ENCODE data around the gene ZFP82.

ZFP82 gene

DNA sequence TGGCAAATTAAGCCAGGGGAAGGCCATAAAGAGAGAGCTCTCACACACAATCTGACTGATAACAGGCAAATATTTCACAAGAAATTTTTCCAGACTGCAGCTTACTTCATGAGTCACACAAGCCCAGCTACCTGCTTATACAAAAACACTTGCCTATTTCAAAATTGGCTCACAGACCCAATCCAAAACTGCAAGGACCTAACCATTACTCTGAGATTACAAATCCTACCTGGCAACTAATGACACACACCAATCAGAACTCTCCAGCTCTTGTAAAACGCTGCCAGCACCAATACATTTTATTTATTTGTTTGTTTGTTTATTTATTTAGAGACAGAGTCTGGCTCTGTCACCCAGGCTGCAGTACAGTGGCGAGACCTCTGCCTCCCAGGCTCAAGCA, 18.1 kb upstream of the ZFP82 start:
- peaks cover 6% of the 10 kb centered on the region for H3K9me3 ChIP-seq (ENCODE audit: control insufficient read depth, insufficient read depth, low read depth, low read length)
- H3K4me3 ChIP-seq (ENCODE audit: low read depth, low read length), result no peak overlapping the region
- H3K4me1 ChIP-seq (ENCODE audit: control insufficient read depth, insufficient read depth, low read length), result no peaks in the 10 kb centered on the region
- TF ChIP-seq ZNF473 (tag by site-specific recombination; IDR thresholded peaks at IDR 0.05) (no peak), GLIS1 (tag by site-specific recombination; IDR thresholded peaks at IDR 0.05) (no peak), SALL2 (tag by site-specific recombination; IDR thresholded peaks at IDR 0.05; ENCODE audit: borderline replicate concordance) (no peak), YY2 (tag by site-specific recombination; IDR thresholded peaks at IDR 0.05) (no peak), ZNF433 (tag by site-specific recombination; IDR thresholded peaks at IDR 0.05; ENCODE audit: low read depth) (no peak), ZFP3 (tag by site-specific recombination; IDR thresholded peaks at IDR 0.05; ENCODE audit: low read depth) (no peak), ZNF654 (tag by site-specific recombination; IDR thresholded peaks at IDR 0.05; ENCODE audit: low read depth) (no peak), ZNF416 (tag by site-specific recombination; IDR thresholded peaks at IDR 0.05) (no peak), ZBTB48 (tag by site-specific recombination; IDR thresholded peaks at IDR 0.05) (no peak), ZBTB20 (tag by site-specific recombination; IDR thresholded peaks at IDR 0.05) (no peak), ZBTB21 (tag by site-specific recombination; IDR thresholded peaks at IDR 0.05) (no peak), ZEB2 (tag by site-specific recombination; IDR thresholded peaks at IDR 0.05) (no peak), ZSCAN30 (tag by site-specific recombination; IDR thresholded peaks at IDR 0.05) (no peak), ZNF391 (tag by site-specific recombination; IDR thresholded peaks at IDR 0.05; ENCODE audit: borderline replicate concordance, low read depth) (no peak), SP3 (tag by site-specific recombination; IDR thresholded peaks at IDR 0.05) (no peak)
- TF ChIP-seq, protein P1, sequence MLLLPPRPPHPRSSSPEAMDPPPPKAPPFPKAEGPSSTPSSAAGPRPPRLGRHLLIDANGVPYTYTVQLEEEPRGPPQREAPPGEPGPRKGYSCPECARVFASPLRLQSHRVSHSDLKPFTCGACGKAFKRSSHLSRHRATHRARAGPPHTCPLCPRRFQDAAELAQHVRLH (tag by site-specific recombination; IDR thresholded peaks at IDR 0.05), result no peak
- TF ChIP-seq, protein P2, sequence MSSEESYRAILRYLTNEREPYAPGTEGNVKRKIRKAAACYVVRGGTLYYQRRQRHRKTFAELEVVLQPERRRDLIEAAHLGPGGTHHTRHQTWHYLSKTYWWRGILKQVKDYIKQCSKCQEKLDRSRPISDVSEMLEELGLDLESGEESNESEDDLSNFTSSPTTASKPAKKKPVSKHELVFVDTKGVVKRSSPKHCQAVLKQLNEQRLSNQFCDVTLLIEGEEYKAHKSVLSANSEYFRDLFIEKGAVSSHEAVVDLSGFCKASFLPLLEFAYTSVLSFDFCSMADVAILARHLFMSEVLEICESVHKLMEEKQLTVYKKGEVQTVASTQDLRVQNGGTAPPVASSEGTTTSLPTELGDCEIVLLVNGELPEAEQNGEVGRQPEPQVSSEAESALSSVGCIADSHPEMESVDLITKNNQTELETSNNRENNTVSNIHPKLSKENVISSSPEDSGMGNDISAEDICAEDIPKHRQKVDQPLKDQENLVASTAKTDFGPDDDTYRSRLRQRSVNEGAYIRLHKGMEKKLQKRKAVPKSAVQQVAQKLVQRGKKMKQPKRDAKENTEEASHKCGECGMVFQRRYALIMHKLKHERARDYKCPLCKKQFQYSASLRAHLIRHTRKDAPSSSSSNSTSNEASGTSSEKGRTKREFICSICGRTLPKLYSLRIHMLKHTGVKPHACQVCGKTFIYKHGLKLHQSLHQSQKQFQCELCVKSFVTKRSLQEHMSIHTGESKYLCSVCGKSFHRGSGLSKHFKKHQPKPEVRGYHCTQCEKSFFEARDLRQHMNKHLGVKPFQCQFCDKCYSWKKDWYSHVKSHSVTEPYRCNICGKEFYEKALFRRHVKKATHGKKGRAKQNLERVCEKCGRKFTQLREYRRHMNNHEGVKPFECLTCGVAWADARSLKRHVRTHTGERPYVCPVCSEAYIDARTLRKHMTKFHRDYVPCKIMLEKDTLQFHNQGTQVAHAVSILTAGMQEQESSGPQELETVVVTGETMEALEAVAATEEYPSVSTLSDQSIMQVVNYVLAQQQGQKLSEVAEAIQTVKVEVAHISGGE (tag by site-specific recombination; conservative IDR thresholded peaks at IDR 0.05; ENCODE audit: low read depth), result no peak
- CTCF ChIA-PET, result no interaction called here
- POLR2A ChIA-PET, result no interaction called here
- H3K36me3 ChIP-seq (ENCODE audit: control insufficient read depth in 2 of 2, insufficient read depth in 1 of 2, low read length in 2 of 2), result no peaks in the 10 kb centered on the region; a peak in 1 of 3 replicates
- H3K27ac ChIP-seq (ENCODE audit: extremely low read depth, low read depth, low read length), result no peak overlapping the region

DNA sequence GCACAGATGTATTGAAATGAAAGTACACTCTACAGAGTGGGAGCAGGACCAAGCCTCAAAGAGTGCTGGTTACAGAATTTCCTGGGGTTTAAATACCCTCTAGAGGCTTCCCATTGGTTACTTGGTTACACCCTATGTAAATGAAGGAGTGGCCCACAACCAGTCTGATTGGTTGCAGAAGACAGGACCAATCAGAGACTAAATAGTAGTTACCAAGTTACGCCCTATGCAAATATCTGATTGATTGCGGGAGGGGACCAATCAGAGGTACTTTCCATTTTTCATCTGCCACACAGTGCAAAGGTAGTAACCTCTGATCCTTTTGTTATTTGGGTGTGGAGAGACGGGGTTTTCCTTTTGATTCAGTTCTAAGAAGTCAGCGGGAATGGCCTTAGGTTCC, 5.5 kb upstream of the ZFP82 start:
- Histone ChIP-seq H3K36me3 (ENCODE audit: control insufficient read depth in 2 of 2, insufficient read depth in 1 of 2, low read length in 2 of 2) (no peaks in the 10 kb centered on the region), H3K4me3 (ENCODE audit: low read depth, low read length) (no peak overlapping the region), H3K4me1 (ENCODE audit: control insufficient read depth, insufficient read depth, low read length) (peaks cover 2% of the 10 kb centered on the region), H3K9me3 (ENCODE audit: control insufficient read depth, insufficient read depth, low read depth, low read length) (peaks cover 23% of the 10 kb centered on the region), H3K27ac (ENCODE audit: extremely low read depth, low read depth, low read length) (no peak overlapping the region)
- TF ChIP-seq, protein P3, sequence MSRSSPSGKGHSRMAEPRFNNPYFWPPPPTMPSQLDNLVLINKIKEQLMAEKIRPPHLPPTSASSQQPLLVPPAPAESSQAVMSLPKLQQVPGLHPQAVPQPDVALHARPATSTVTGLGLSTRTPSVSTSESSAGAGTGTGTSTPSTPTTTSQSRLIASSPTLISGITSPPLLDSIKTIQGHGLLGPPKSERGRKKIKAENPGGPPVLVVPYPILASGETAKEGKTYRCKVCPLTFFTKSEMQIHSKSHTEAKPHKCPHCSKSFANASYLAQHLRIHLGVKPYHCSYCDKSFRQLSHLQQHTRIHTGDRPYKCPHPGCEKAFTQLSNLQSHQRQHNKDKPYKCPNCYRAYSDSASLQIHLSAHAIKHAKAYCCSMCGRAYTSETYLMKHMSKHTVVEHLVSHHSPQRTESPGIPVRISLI (tag by site-specific recombination; IDR thresholded peaks at IDR 0.05), result no peak
- TF ChIP-seq ZNF600 (tag by site-specific recombination; IDR thresholded peaks at IDR 0.05), result no peak
- TF ChIP-seq ZNF214 (tag by site-specific recombination; IDR thresholded peaks at IDR 0.05; ENCODE audit: borderline replicate concordance), result no peak
- TF ChIP-seq ZNF391 (tag by site-specific recombination; IDR thresholded peaks at IDR 0.05; ENCODE audit: borderline replicate concordance, low read depth), result no peak
- TF ChIP-seq, protein P4, sequence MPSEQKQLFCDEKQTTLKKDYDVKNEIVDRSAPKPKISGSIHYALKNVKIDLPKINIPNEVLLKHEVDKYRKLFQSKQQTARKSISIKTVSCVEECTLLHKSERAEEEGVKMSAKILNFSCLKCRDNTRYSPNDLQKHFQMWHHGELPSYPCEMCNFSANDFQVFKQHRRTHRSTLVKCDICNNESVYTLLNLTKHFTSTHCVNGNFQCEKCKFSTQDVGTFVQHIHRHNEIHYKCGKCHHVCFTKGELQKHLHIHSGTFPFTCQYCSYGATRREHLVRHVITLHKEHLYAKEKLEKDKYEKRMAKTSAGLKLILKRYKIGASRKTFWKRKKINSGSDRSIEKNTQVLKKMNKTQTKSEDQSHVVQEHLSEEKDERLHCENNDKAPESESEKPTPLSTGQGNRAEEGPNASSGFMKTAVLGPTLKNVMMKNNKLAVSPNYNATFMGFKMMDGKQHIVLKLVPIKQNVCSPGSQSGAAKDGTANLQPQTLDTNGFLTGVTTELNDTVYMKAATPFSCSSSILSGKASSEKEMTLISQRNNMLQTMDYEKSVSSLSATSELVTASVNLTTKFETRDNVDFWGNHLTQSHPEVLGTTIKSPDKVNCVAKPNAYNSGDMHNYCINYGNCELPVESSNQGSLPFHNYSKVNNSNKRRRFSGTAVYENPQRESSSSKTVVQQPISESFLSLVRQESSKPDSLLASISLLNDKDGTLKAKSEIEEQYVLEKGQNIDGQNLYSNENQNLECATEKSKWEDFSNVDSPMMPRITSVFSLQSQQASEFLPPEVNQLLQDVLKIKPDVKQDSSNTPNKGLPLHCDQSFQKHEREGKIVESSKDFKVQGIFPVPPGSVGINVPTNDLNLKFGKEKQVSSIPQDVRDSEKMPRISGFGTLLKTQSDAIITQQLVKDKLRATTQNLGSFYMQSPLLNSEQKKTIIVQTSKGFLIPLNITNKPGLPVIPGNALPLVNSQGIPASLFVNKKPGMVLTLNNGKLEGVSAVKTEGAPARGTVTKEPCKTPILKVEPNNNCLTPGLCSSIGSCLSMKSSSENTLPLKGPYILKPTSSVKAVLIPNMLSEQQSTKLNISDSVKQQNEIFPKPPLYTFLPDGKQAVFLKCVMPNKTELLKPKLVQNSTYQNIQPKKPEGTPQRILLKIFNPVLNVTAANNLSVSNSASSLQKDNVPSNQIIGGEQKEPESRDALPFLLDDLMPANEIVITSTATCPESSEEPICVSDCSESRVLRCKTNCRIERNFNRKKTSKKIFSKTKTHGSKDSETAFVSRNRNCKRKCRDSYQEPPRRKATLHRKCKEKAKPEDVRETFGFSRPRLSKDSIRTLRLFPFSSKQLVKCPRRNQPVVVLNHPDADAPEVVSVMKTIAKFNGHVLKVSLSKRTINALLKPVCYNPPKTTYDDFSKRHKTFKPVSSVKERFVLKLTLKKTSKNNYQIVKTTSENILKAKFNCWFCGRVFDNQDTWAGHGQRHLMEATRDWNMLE (tag by site-specific recombination; conservative IDR thresholded peaks at IDR 0.05; ENCODE audit: low read depth), result no peak
- no peak for TF ChIP-seq GFI1B (tag by site-specific recombination; IDR thresholded peaks at IDR 0.05)
- TF ChIP-seq ZNF266 (tag by site-specific recombination; IDR thresholded peaks at IDR 0.05; ENCODE audit: low read depth), result no peak
- TF ChIP-seq ZNF530 (tag by site-specific recombination; IDR thresholded peaks at IDR 0.05; ENCODE audit: low read depth), result no peak
- CTCF ChIA-PET, result interaction anchor here (0.7 kb wide), 1 partner anchor 806 kb away, joined by 3 read pairs; no protein-coding TSS in a partner anchor
- POLR2A ChIA-PET, result no interaction called here

All from HEK293 (cell line).